Upper lobe of left lung (tissue), 4 donors: ENCODE results near the gene TXNRD2.

Experiments used
- CTCF ChIP-seq, 6 experiments: fragments of 450-650 bp in 4 of 6; fragments of 200-600 bp in 2 of 6; sonication (generic) in 2 of 6; IDR thresholded peaks; one replicate each; pipeline ENCODE4 v1.5.1; 2016 to 2019; ENCODE audit warnings: antibody characterized with exemption in 6 of 6
- EP300 ChIP-seq, 4 donors: sonication (generic); formaldehyde crosslinking; IDR thresholded peaks; one replicate each; pipeline ENCODE4 v1.5.1; 2017; ENCODE audit warnings: antibody characterized with exemption in 4 of 4, control low read depth in 2 of 4
- POLR2A ChIP-seq, 4 donors: fragments of 450-650 bp; IDR thresholded peaks; one replicate each; pipeline ENCODE4 v1.5.1; 2016 to 2017; ENCODE audit warnings: antibody characterized with exemption in 4 of 4, mild to moderate bottlenecking in 2 of 4
- POLR2AphosphoS5 ChIP-seq, 2 donors: sonication (generic); formaldehyde crosslinking; IDR thresholded peaks; one replicate each; pipeline ENCODE4 v1.5.1; 2017; ENCODE audit warnings: antibody characterized with exemption in 2 of 2

- TF ChIP-seq CTCF (IDR thresholded peaks at IDR 0.05), result no peak
- TF ChIP-seq EP300 (IDR thresholded peaks at IDR 0.05), result no peak
- no peak for TF ChIP-seq POLR2A (IDR thresholded peaks at IDR 0.05)
- no peak for TF ChIP-seq POLR2AphosphoS5 (IDR thresholded peaks at IDR 0.05)
Measured at GRCh38 chr22:19984851-19985811, 43.5 kb upstream of the TXNRD2 start.
